SKM-1 treated with dmso at 0.1 percent for 144 hours (cell line): ENCODE results near the gene TEX11.
"Not testable (repeated sequence)": the region's sequence is repeated elsewhere in the genome, so short reads cannot be mapped to it uniquely, and the experiment has no call there.

Experiments
- DNase-seq: peaks from one replicate; lab custom pipeline; 2025; ENCODE audit not compliant: unreplicated experiment; lab: John Stamatoyannopoulos, UW

The TEX11 gene

GRCh38 chrX:70605352-70605751 lies 303.2 kb downstream of the TEX11 start:
- no peak for DNase-seq

GRCh38 chrX:70592091-70592490 lies 316.4 kb downstream of the TEX11 start:
- DNase-seq, result no peak

GRCh38 chrX:70587158-70587557 lies 321.4 kb downstream of the TEX11 start:
- DNase-seq, result not testable (repeated sequence)

GRCh38 chrX:70577442-70577841 lies 331.1 kb downstream of the TEX11 start:
- DNase-seq, result no peak

- not testable (repeated sequence) for DNase-seq
These were observed 338.5 kb downstream of the TEX11 start for GRCh38 chrX:70569922-70570576.

GRCh38 chrX:70554948-70555347 lies 353.6 kb downstream of the TEX11 start:
- no peak for DNase-seq

GRCh38 chrX:70554523-70554922 lies 354.0 kb downstream of the TEX11 start:
- DNase-seq, result no peak

GRCh38 chrX:70554081-70554480 lies 354.4 kb downstream of the TEX11 start:
- no peak for DNase-seq

- no peak for DNase-seq
These were observed 355.0 kb downstream of the TEX11 start for GRCh38 chrX:70553516-70553915.

- no peak for DNase-seq
These were observed 356.3 kb downstream of the TEX11 start for GRCh38 chrX:70552130-70552704.

GRCh38 chrX:70549429-70549828 lies 359.1 kb downstream of the TEX11 start:
- no peak for DNase-seq

- DNase-seq, result no peak
These were observed 373.3 kb downstream of the TEX11 start for GRCh38 chrX:70535198-70535597.

GRCh38 chrX:70527610-70528345 lies 380.7 kb downstream of the TEX11 start:
- DNase-seq, result no peak

GRCh38 chrX:70527053-70527452 lies 381.5 kb downstream of the TEX11 start:
- DNase-seq, result no peak

- no peak for DNase-seq
These were observed 382.8 kb downstream of the TEX11 start for GRCh38 chrX:70525733-70526132.

- DNase-seq, result not testable (repeated sequence)
These were observed 392.8 kb downstream of the TEX11 start for GRCh38 chrX:70515692-70516091.

- DNase-seq, result not testable (repeated sequence)
These were observed 393.2 kb downstream of the TEX11 start for GRCh38 chrX:70515270-70515669.

GRCh38 chrX:70509078-70509477 lies 399.4 kb downstream of the TEX11 start:
- DNase-seq, result no peak

GRCh38 chrX:70508296-70508911 lies 400.1 kb downstream of the TEX11 start:
- no peak for DNase-seq

- no peak for DNase-seq
These were observed 403.1 kb downstream of the TEX11 start for GRCh38 chrX:70505451-70505841.

GRCh38 chrX:70504772-70505450 lies 403.6 kb downstream of the TEX11 start:
- DNase-seq, result no peak
